RKO (cell line): ENCODE data around the gene TEX264.
A peak's percentile ranks its signal among the peaks of the same experiment; 100 is the strongest.

Source experiments
- DNase-seq: peaks from one replicate; pipeline ENCODE4 v3.0.0-alpha.2; 2016; ENCODE audit warnings: low spot score

TEX264 gene

GRCh38 chr3:51673802-51674654 lies 3.0 kb downstream of the TEX264 start:
- DNase-seq: no peak

- peak; percentile 46 for DNase-seq
These were observed 4.2 kb downstream of the TEX264 start for GRCh38 chr3:51675201-51675611.

- DNase-seq: no peak
These were observed 5.1 kb downstream of the TEX264 start for GRCh38 chr3:51676102-51676640.

- DNase-seq: no peak
These were observed 6.3 kb downstream of the TEX264 start for GRCh38 chr3:51677358-51677757.

- no peak for DNase-seq
These were observed 7.1 kb downstream of the TEX264 start for GRCh38 chr3:51678186-51678585.

- no peak for DNase-seq
These were observed 7.6 kb downstream of the TEX264 start for GRCh38 chr3:51678641-51679040.

GRCh38 chr3:51679318-51679717 lies 8.3 kb downstream of the TEX264 start:
- no peak for DNase-seq

GRCh38 chr3:51679777-51680176 lies 8.7 kb downstream of the TEX264 start:
- no peak for DNase-seq

GRCh38 chr3:51680196-51680595 lies 9.1 kb downstream of the TEX264 start:
- DNase-seq: no peak

- no peak for DNase-seq
These were observed 9.7 kb downstream of the TEX264 start for GRCh38 chr3:51680663-51681230.

GRCh38 chr3:51681453-51681852 lies 10.4 kb downstream of the TEX264 start:
- DNase-seq: no peak

GRCh38 chr3:51682079-51682478 lies 11.0 kb downstream of the TEX264 start:
- DNase-seq: peak; percentile 87

- no peak for DNase-seq
These were observed 11.5 kb downstream of the TEX264 start for GRCh38 chr3:51682526-51682925.

- no peak for DNase-seq
These were observed 12.5 kb downstream of the TEX264 start for GRCh38 chr3:51683566-51683965.

- DNase-seq: no peak
These were observed 14.1 kb downstream of the TEX264 start for GRCh38 chr3:51684971-51685751.

GRCh38 chr3:51686056-51686455 lies 15.0 kb downstream of the TEX264 start:
- DNase-seq: no peak

- DNase-seq: no peak
These were observed 15.6 kb downstream of the TEX264 start for GRCh38 chr3:51686512-51687215.

GRCh38 chr3:51687431-51688205 lies 16.6 kb downstream of the TEX264 start:
- DNase-seq: no peak

- no peak for DNase-seq
These were observed 17.2 kb downstream of the TEX264 start for GRCh38 chr3:51688206-51688600.

- no peak for DNase-seq
These were observed 20.0 kb downstream of the TEX264 start for GRCh38 chr3:51691021-51691420.

- DNase-seq: no peak
These were observed 20.9 kb downstream of the TEX264 start for GRCh38 chr3:51691949-51692348.
